Adrenal gland (tissue), 12 donors: ENCODE measurements around the gene CD248. TPM values are rescaled to one million over a fixed set of nuclear protein-coding genes. Genes with fewer than 3 reads are reported as not detected.

Experiments used
- DNase-seq, 7 donors: peaks; one replicate each; pipeline ENCODE4 v3.0.0-alpha.2; 2019 to 2020
- H3K27ac ChIP-seq, 5 donors: fragments of 200-600 bp; sonication (generic) in 4 of 5; 1 replicate in 3 of 5; 2 replicates in 2 of 5; pipeline versions ENCODE4 v1.5.1 to v1.8.0; 2016 to 2020; ENCODE audit warnings: mild to moderate bottlenecking in 1 of 5
- H3K27me3 ChIP-seq: fragments of 200-600 bp; 2 replicates; pipeline ENCODE4 v1.8.0; 2021
- H3K36me3 ChIP-seq, 2 donors: fragments of 200-600 bp; replicated peaks in 1 of 2; 1 replicate in 1 of 2; 2 replicates in 1 of 2; pipeline versions ENCODE4 v1.5.1 to v1.8.0; 2018 to 2022
- H3K4me1 ChIP-seq, 2 donors: fragments of 200-600 bp; replicated peaks in 1 of 2; 1 replicate in 1 of 2; 2 replicates in 1 of 2; pipeline versions ENCODE4 v1.5.1 to v1.8.0; 2018 to 2021
- H3K4me3 ChIP-seq, 4 donors: fragments of 200-600 bp; sonication (generic) in 3 of 4; one replicate each; pipeline ENCODE4 v1.5.1; 2016 to 2018
- H3K9me3 ChIP-seq, 3 donors: fragments of 200-600 bp; sonication (generic) in 1 of 3; replicated peaks in 1 of 3; 1 replicate in 2 of 3; 2 replicates in 1 of 3; pipeline versions ENCODE4 v1.5.1 to v1.8.0; 2016 to 2021
- POLR2A ChIP-seq, 2 donors: fragments of 450-650 bp; IDR thresholded peaks; one replicate each; pipeline ENCODE4 v1.6.1; 2017; ENCODE audit warnings: antibody characterized with exemption in 2 of 2, mild to moderate bottlenecking in 2 of 2, moderate library complexity in 1 of 2
- WGBS, 4 donors: extraction: QIAGEN DNeasy Blood & Tissue Kit in 2 of 4; methylation state at CpG; one replicate each; pipeline versions ENCODE4 v1.1.5 to v1.1.7; 2013 to 2017; 5-methylcytosine and 5-hydroxymethylcytosine counted together
- intact Hi-C, 2 donors: fragments of 100-400 bp; cut with DNase I; formaldehyde crosslinking; loops; one replicate each; pipeline versions ENCODE4 v1.14.1 to v1.15.0; 2022 to 2023
- polyA plus RNA-seq, 3 donors: library from polyadenylated mRNA; stranded (reverse); fragments of 200-250 nt in 2 of 3; fragments of 350-450 nt in 1 of 3; fragmentation: Illumina TruSeq in 1 of 3; extraction: RNeasy Lipid Tissue Mini Kit (QIAGEN cat#74804) in 1 of 3; gene quantifications; one replicate each; pipeline ENCODE4 v1.2.3, GENCODE V29; 2013 to 2014
- total RNA-seq, 9 donors: library from RNA; depleted of rRNA in 4 of 9; stranded (reverse); fragments of >200 nt in 4 of 9; fragments of 120-200 nt in 1 of 9; fragmentation: NEBNext Ultra II Directional in 1 of 9; extraction: Animal tissue kit (Norgen Biotek cat#: 25700) in 1 of 9; gene quantifications; one replicate each; pipeline versions ENCODE4 v1.1.0 to v1.2.4, GENCODE V29; 2013 to 2023
- TF ChIP-seq, protein P1 (sequence below), 6 experiments: fragments of 450-650 bp in 4 of 6; fragments of 200-600 bp in 2 of 6; sonication (generic) in 1 of 6; IDR thresholded peaks; 1 replicate in 5 of 6; 2 replicates in 1 of 6; pipeline versions ENCODE4 v1.5.1 to v1.8.0; 2016 to 2021; ENCODE audit warnings: antibody characterized with exemption in 6 of 6, mild to moderate bottlenecking in 2 of 6, moderate library complexity in 1 of 6
- donor health status: healthy with polysubstance abuse.
- donor health status: Bipolar disorder and iron deficiency.
- donor health status: DM: yes; HTN: yes; CAD: no.
- donor health status: DM: no; HTN: no; CAD: no.
- donor health status: DM: no; HTN: no; CAD: no.
- donor health status: DM: yes; HTN: yes; CAD: no.

Gene CD248
- total and polyA plus RNA-seq, 12 donors: 3.8 to 28.0 (median 15.8) TPM

DNA sequence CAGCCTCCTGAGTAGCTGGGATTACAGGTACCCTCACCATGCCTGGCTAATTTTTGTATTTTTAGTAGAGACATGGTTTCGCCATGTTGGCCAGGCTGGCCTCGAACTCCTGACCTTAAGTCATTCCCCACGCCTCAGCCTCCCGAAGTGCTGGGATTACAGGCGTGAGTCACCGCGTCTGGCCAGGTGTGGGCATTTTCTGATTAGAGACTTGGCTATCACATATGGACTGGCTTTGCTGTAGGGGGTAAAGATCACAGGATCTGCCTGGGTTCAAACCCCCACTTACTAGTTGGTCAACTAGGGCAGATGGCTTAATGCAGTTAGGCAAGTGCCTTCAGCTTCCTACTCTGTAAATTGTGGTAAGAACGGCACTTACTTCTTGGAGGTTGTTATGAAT lies 6.5 kb downstream of the CD248 start:
- no peak for TF ChIP-seq POLR2A (IDR thresholded peaks at IDR 0.05)
- TF ChIP-seq, protein P1, sequence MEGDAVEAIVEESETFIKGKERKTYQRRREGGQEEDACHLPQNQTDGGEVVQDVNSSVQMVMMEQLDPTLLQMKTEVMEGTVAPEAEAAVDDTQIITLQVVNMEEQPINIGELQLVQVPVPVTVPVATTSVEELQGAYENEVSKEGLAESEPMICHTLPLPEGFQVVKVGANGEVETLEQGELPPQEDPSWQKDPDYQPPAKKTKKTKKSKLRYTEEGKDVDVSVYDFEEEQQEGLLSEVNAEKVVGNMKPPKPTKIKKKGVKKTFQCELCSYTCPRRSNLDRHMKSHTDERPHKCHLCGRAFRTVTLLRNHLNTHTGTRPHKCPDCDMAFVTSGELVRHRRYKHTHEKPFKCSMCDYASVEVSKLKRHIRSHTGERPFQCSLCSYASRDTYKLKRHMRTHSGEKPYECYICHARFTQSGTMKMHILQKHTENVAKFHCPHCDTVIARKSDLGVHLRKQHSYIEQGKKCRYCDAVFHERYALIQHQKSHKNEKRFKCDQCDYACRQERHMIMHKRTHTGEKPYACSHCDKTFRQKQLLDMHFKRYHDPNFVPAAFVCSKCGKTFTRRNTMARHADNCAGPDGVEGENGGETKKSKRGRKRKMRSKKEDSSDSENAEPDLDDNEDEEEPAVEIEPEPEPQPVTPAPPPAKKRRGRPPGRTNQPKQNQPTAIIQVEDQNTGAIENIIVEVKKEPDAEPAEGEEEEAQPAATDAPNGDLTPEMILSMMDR (IDR thresholded peaks at IDR 0.05): no peak
- no peak for DNase-seq
- Histone ChIP-seq H3K4me1 (peaks cover 6 to 7% of the 10 kb centered on the region in 2 donors), H3K36me3 (no peaks in the 10 kb centered on the region), H3K27ac (no peak overlapping the region), H3K27me3 (no peaks in the 10 kb centered on the region), H3K4me3 (no peak overlapping the region), H3K9me3 (no peaks in the 10 kb centered on the region)
- intact Hi-C loops: no loop called here
- WGBS, 4 donors: 41 to 77% (median 71%) methylated on average over 5 to 8 of the region's 8 CpGs

GRCh38 chr11:66309475-66309874 lies 7.4 kb downstream of the CD248 start:
- no peak for DNase-seq
- Histone ChIP-seq H3K4me1 (peaks cover 6 to 7% of the 10 kb centered on the region in 2 donors), H3K4me3 (no peak overlapping the region), H3K27ac (no peak overlapping the region), H3K27me3 (no peaks in the 10 kb centered on the region), H3K9me3 (no peaks in the 10 kb centered on the region), H3K36me3 (no peaks in the 10 kb centered on the region)
- 42 to 49% (median 47%) methylated on average over 3 of the region's 3 CpGs for WGBS, 4 donors
- no peak for TF ChIP-seq POLR2A (IDR thresholded peaks at IDR 0.05)
- TF ChIP-seq, protein P1 (IDR thresholded peaks at IDR 0.05): no peak
- intact Hi-C loops: loop anchor here in 1 of 2 donors (5.0 kb wide), 1 partner anchor 33 kb away; no protein-coding TSS in a partner anchor

- intact Hi-C loops: no loop called here
- WGBS, 4 donors: 73 to 78% (median 77%) methylated on average over 12 of the region's 12 CpGs
- no peak for DNase-seq
- Histone ChIP-seq H3K9me3 (no peaks in the 10 kb centered on the region), H3K4me1 (no peaks in the 10 kb centered on the region), H3K27me3 (no peaks in the 10 kb centered on the region), H3K4me3 (no peak overlapping the region), H3K36me3 (no peaks in the 10 kb centered on the region), H3K27ac (no peak overlapping the region)
- TF ChIP-seq POLR2A (IDR thresholded peaks at IDR 0.05): no peak
- TF ChIP-seq, protein P1 (IDR thresholded peaks at IDR 0.05): no peak
Observed at GRCh38 chr11:66302656-66303055, 14.2 kb downstream of the CD248 start.

- 27 to 64% (median 50%) methylated on average over 2 to 3 of the region's 3 CpGs for WGBS, 4 donors
- TF ChIP-seq, protein P1 (IDR thresholded peaks at IDR 0.05): no peak
- TF ChIP-seq POLR2A (IDR thresholded peaks at IDR 0.05): no peak
- H3K36me3 ChIP-seq: no peaks in the 10 kb centered on the region
- DNase-seq: no peak
- H3K9me3 ChIP-seq: no peaks in the 10 kb centered on the region
- intact Hi-C loops: no loop called here
- H3K4me1 ChIP-seq: no peaks in the 10 kb centered on the region
- no peak overlapping the region for H3K4me3 ChIP-seq
- no peak overlapping the region for H3K27ac ChIP-seq
- no peaks in the 10 kb centered on the region for H3K27me3 ChIP-seq
Observed at GRCh38 chr11:66299186-66299585, 17.7 kb downstream of the CD248 start.
